Measurements from ENCODE around the gene HRAS. TPM values are rescaled to one million over a fixed set of nuclear protein-coding genes. Genes with fewer than 3 reads are reported as not detected.

HRAS gene
- total and polyA plus RNA-seq, 10 of the 15 experiments (the other 5 are each of a cell fraction or from before 2014, with no cell fraction given) = 2.8 to 72.4 (median 31.7) TPM

- TF ChIP-seq, protein P1, sequence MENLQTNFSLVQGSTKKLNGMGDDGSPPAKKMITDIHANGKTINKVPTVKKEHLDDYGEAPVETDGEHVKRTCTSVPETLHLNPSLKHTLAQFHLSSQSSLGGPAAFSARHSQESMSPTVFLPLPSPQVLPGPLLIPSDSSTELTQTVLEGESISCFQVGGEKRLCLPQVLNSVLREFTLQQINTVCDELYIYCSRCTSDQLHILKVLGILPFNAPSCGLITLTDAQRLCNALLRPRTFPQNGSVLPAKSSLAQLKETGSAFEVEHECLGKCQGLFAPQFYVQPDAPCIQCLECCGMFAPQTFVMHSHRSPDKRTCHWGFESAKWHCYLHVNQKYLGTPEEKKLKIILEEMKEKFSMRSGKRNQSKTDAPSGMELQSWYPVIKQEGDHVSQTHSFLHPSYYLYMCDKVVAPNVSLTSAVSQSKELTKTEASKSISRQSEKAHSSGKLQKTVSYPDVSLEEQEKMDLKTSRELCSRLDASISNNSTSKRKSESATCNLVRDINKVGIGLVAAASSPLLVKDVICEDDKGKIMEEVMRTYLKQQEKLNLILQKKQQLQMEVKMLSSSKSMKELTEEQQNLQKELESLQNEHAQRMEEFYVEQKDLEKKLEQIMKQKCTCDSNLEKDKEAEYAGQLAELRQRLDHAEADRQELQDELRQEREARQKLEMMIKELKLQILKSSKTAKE (IDR thresholded peaks at IDR 0.05; ENCODE audit: low read depth, poor library complexity, severe bottlenecking) = no peak
- TF ChIP-seq IRF3 (IDR thresholded peaks at IDR 0.05) (peak; percentile 8; the same call in 1 of the 2 replicates), YY1 (IDR thresholded peaks at IDR 0.05; ENCODE audit: low read depth, low read length) (0 out of 2 replicates have a peak, but pooled peaks have one; percentile 43), RCOR1 (conservative IDR thresholded peaks at IDR 0.05; ENCODE audit: low read depth, low read length) (0 out of 2 replicates have a peak, but pooled peaks have one; percentile 35), ZBED1 (IDR thresholded peaks at IDR 0.05; ENCODE audit: borderline replicate concordance) (no peak), POLR2AphosphoS2 (IDR thresholded peaks at IDR 0.05; ENCODE audit: low read depth, low read length) (no peak), KDM1A (IDR thresholded peaks at IDR 0.05; ENCODE audit: borderline replicate concordance) (no peak), CHD1 (IDR thresholded peaks at IDR 0.05; ENCODE audit: low read depth, low read length) (no peak), SIX5 (IDR thresholded peaks at IDR 0.05; ENCODE audit: low read depth, low read length, severe bottlenecking) (no peak), CHD4 (IDR thresholded peaks at IDR 0.05) (no peak; the same call in 1 of the 2 replicates), EGR1 (IDR thresholded peaks at IDR 0.05; ENCODE audit: borderline replicate concordance in 1 of 2, low read depth in 2 of 2, low read length in 2 of 2) (peak; percentile 75 to 93), SMARCA5 (IDR thresholded peaks at IDR 0.05) (peak; percentile 46), STAT1 (conservative IDR thresholded peaks at IDR 0.05) (0 out of 2 replicates have a peak, but pooled peaks have one; percentile 56), SMAD5 (IDR thresholded peaks at IDR 0.05; ENCODE audit: low read depth) (no peak)
- TF ChIP-seq, protein P2, sequence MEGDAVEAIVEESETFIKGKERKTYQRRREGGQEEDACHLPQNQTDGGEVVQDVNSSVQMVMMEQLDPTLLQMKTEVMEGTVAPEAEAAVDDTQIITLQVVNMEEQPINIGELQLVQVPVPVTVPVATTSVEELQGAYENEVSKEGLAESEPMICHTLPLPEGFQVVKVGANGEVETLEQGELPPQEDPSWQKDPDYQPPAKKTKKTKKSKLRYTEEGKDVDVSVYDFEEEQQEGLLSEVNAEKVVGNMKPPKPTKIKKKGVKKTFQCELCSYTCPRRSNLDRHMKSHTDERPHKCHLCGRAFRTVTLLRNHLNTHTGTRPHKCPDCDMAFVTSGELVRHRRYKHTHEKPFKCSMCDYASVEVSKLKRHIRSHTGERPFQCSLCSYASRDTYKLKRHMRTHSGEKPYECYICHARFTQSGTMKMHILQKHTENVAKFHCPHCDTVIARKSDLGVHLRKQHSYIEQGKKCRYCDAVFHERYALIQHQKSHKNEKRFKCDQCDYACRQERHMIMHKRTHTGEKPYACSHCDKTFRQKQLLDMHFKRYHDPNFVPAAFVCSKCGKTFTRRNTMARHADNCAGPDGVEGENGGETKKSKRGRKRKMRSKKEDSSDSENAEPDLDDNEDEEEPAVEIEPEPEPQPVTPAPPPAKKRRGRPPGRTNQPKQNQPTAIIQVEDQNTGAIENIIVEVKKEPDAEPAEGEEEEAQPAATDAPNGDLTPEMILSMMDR (IDR thresholded peaks at IDR 0.05 in 2 of 3, conservative IDR thresholded peaks at IDR 0.05 in 1 of 3; ENCODE audit: control insufficient read depth in 2 of 3, extremely low read depth in 1 of 3, insufficient read depth in 1 of 3, low read depth in 3 of 3, low read length in 3 of 3) = no peak
- TF ChIP-seq, protein P3, sequence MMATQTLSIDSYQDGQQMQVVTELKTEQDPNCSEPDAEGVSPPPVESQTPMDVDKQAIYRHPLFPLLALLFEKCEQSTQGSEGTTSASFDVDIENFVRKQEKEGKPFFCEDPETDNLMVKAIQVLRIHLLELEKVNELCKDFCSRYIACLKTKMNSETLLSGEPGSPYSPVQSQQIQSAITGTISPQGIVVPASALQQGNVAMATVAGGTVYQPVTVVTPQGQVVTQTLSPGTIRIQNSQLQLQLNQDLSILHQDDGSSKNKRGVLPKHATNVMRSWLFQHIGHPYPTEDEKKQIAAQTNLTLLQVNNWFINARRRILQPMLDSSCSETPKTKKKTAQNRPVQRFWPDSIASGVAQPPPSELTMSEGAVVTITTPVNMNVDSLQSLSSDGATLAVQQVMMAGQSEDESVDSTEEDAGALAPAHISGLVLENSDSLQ (IDR thresholded peaks at IDR 0.05) = peak; percentile 90
- TF ChIP-seq, protein P4, sequence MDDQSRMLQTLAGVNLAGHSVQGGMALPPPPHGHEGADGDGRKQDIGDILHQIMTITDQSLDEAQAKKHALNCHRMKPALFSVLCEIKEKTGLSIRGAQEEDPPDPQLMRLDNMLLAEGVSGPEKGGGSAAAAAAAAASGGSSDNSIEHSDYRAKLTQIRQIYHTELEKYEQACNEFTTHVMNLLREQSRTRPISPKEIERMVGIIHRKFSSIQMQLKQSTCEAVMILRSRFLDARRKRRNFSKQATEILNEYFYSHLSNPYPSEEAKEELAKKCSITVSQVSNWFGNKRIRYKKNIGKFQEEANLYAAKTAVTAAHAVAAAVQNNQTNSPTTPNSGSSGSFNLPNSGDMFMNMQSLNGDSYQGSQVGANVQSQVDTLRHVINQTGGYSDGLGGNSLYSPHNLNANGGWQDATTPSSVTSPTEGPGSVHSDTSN (IDR thresholded peaks at IDR 0.05; ENCODE audit: insufficient replicate concordance, low read depth, low read length) = peak; percentile 71
- TF ChIP-seq, protein P5, sequence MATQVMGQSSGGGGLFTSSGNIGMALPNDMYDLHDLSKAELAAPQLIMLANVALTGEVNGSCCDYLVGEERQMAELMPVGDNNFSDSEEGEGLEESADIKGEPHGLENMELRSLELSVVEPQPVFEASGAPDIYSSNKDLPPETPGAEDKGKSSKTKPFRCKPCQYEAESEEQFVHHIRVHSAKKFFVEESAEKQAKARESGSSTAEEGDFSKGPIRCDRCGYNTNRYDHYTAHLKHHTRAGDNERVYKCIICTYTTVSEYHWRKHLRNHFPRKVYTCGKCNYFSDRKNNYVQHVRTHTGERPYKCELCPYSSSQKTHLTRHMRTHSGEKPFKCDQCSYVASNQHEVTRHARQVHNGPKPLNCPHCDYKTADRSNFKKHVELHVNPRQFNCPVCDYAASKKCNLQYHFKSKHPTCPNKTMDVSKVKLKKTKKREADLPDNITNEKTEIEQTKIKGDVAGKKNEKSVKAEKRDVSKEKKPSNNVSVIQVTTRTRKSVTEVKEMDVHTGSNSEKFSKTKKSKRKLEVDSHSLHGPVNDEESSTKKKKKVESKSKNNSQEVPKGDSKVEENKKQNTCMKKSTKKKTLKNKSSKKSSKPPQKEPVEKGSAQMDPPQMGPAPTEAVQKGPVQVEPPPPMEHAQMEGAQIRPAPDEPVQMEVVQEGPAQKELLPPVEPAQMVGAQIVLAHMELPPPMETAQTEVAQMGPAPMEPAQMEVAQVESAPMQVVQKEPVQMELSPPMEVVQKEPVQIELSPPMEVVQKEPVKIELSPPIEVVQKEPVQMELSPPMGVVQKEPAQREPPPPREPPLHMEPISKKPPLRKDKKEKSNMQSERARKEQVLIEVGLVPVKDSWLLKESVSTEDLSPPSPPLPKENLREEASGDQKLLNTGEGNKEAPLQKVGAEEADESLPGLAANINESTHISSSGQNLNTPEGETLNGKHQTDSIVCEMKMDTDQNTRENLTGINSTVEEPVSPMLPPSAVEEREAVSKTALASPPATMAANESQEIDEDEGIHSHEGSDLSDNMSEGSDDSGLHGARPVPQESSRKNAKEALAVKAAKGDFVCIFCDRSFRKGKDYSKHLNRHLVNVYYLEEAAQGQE (IDR thresholded peaks at IDR 0.05; ENCODE audit: low read depth, low read length) = no peak
These were observed 1.7 kb upstream of the HRAS start, which contains the start of gene LRRC56 (continued) for GRCh38 chr11:536841-537621.
